ENCODE measurements around the gene HAPLN2.

Gene HAPLN2

GRCh38 chr1:156648951-156649350 lies 29.7 kb downstream of the HAPLN2 start:
- no peaks in the 10 kb centered on the region for H3K9me3 ChIP-seq (ENCODE audit: low read length)
- H3K4me1 ChIP-seq (ENCODE audit: insufficient read depth, low read length) = no peaks in the 10 kb centered on the region
- H3K27me3 ChIP-seq (ENCODE audit: control insufficient read depth in 1 of 2, insufficient read depth in 2 of 2, low read length in 2 of 2) = peaks cover 32 to 61% of the 10 kb centered on the region in 2 donors
- no peak overlapping the region for H3K27ac ChIP-seq (ENCODE audit: low read depth, low read length)
- no peak overlapping the region for H3K9ac ChIP-seq (ENCODE audit: low read length)
- H3K36me3 ChIP-seq (ENCODE audit: insufficient read depth, low read length) = no peaks in the 10 kb centered on the region
- H3K4me3 ChIP-seq (ENCODE audit: low read depth in 1 of 2, low read length in 2 of 2) = no peak overlapping the region

GRCh38 chr1:156652131-156652991 lies 33.1 kb downstream of the HAPLN2 start:
- no peak overlapping the region for H3K9ac ChIP-seq (ENCODE audit: low read length)
- H3K4me3 ChIP-seq (ENCODE audit: low read depth in 1 of 2, low read length in 2 of 2) = no peak overlapping the region
- peaks cover 10% of the 10 kb centered on the region for H3K4me1 ChIP-seq (ENCODE audit: insufficient read depth, low read length)
- H3K9me3 ChIP-seq (ENCODE audit: low read length) = no peaks in the 10 kb centered on the region
- H3K27ac ChIP-seq (ENCODE audit: low read depth, low read length) = no peak overlapping the region
- H3K36me3 ChIP-seq (ENCODE audit: insufficient read depth, low read length) = no peaks in the 10 kb centered on the region
- H3K27me3 ChIP-seq (ENCODE audit: control insufficient read depth in 1 of 2, insufficient read depth in 2 of 2, low read length in 2 of 2) = peaks cover 4 to 49% of the 10 kb centered on the region in 2 donors

DNA sequence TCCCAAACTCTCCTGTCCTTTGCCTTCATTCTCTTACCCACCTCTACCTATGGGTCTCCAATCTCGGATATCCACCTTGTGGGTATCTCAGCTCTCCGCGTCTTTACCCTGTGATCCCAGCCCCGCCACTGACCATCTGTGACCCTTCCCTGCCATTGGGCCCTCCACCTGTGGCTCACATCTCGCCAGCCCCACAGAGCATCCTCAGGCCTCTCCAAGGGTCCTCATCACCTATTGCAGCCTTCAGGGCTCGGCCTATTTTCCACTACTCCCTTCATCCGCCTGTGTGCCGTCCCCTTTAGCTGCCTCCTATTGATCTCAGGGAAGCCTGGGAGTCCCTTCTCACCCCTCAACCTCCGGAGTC lies 33.8 kb downstream of the HAPLN2 start:
- Histone ChIP-seq H3K36me3 (ENCODE audit: insufficient read depth, low read length) (no peaks in the 10 kb centered on the region), H3K27me3 (ENCODE audit: control insufficient read depth in 1 of 2, insufficient read depth in 2 of 2, low read length in 2 of 2) (peaks cover 0 to 48% of the 10 kb centered on the region in 2 donors), H3K4me3 (ENCODE audit: low read depth in 1 of 2, low read length in 2 of 2) (no peak overlapping the region), H3K4me1 (ENCODE audit: insufficient read depth, low read length) (peaks cover 15% of the 10 kb centered on the region), H3K27ac (ENCODE audit: low read depth, low read length) (no peak overlapping the region), H3K9me3 (ENCODE audit: low read length) (no peaks in the 10 kb centered on the region), H3K9ac (ENCODE audit: low read length) (no peak overlapping the region)

- Histone ChIP-seq H3K9ac (ENCODE audit: low read length) (no peak overlapping the region), H3K27ac (ENCODE audit: low read depth, low read length) (no peak overlapping the region), H3K36me3 (ENCODE audit: insufficient read depth, low read length) (no peaks in the 10 kb centered on the region), H3K4me3 (ENCODE audit: low read depth in 1 of 2, low read length in 2 of 2) (no peak overlapping the region), H3K9me3 (ENCODE audit: low read length) (no peaks in the 10 kb centered on the region), H3K27me3 (ENCODE audit: control insufficient read depth in 1 of 2, insufficient read depth in 2 of 2, low read length in 2 of 2) (peaks cover 0 to 43% of the 10 kb centered on the region in 2 donors), H3K4me1 (ENCODE audit: insufficient read depth, low read length) (peaks cover 20% of the 10 kb centered on the region)
Measured at GRCh38 chr1:156654700-156655099, 35.5 kb downstream of the HAPLN2 start.

GRCh38 chr1:156655151-156655903 lies 36.1 kb downstream of the HAPLN2 start:
- H3K27ac ChIP-seq (ENCODE audit: low read depth, low read length) = no peak overlapping the region
- no peaks in the 10 kb centered on the region for H3K9me3 ChIP-seq (ENCODE audit: low read length)
- no peaks in the 10 kb centered on the region for H3K36me3 ChIP-seq (ENCODE audit: insufficient read depth, low read length)
- H3K4me3 ChIP-seq (ENCODE audit: low read depth in 1 of 2, low read length in 2 of 2) = no peak overlapping the region
- H3K27me3 ChIP-seq (ENCODE audit: control insufficient read depth in 1 of 2, insufficient read depth in 2 of 2, low read length in 2 of 2) = peaks cover 0 to 43% of the 10 kb centered on the region in 2 donors
- H3K4me1 ChIP-seq (ENCODE audit: insufficient read depth, low read length) = peaks cover 23% of the 10 kb centered on the region
- no peak overlapping the region for H3K9ac ChIP-seq (ENCODE audit: low read length)

DNA sequence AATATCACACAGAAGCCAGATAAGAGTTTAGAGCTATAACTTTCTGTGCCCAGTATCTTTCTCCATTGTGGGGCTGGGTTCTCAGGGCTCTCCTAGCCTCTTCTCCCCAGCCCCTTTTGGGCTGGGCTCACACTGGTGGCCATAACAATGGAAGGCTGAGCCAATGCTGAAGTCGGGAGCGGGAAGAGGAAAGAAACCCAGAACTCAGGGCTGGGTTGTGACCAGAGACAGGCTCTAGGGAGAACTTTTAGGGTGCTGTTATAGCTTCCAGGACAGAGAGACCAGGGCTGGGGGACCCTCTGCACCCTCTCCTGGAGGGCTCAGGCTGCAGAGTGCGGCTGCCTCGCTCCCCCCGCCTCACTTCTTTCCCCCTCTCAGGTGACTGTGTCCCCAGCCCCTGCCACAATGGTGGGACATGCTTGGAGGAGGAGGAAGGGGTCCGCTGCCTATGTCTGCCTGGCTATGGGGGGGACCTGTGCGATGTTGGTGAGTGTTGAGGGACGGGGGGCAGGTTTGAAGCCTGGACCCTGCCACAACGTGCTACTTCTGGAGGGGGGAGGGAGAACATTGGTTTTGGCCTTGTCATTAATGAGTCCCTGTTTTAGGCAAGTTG lies 36.8 kb downstream of the HAPLN2 start:
- Histone ChIP-seq H3K4me1 (ENCODE audit: insufficient read depth, low read length) (peaks cover 30% of the 10 kb centered on the region), H3K9ac (ENCODE audit: low read length) (no peak overlapping the region), H3K27me3 (ENCODE audit: control insufficient read depth in 1 of 2, insufficient read depth in 2 of 2, low read length in 2 of 2) (peaks cover 0 to 41% of the 10 kb centered on the region in 2 donors), H3K27ac (ENCODE audit: low read depth, low read length) (no peak overlapping the region), H3K9me3 (ENCODE audit: low read length) (no peaks in the 10 kb centered on the region), H3K36me3 (ENCODE audit: insufficient read depth, low read length) (no peaks in the 10 kb centered on the region), H3K4me3 (ENCODE audit: low read depth in 1 of 2, low read length in 2 of 2) (no peak overlapping the region)

- Histone ChIP-seq H3K36me3 (ENCODE audit: insufficient read depth, low read length) (no peaks in the 10 kb centered on the region), H3K4me3 (ENCODE audit: low read depth in 1 of 2, low read length in 2 of 2) (peak overlapping the region; percentile 6 to 58), H3K4me1 (ENCODE audit: insufficient read depth, low read length) (peaks cover 41% of the 10 kb centered on the region)
Measured at GRCh38 chr1:156656806-156657740, 37.9 kb downstream of the HAPLN2 start.

DNA sequence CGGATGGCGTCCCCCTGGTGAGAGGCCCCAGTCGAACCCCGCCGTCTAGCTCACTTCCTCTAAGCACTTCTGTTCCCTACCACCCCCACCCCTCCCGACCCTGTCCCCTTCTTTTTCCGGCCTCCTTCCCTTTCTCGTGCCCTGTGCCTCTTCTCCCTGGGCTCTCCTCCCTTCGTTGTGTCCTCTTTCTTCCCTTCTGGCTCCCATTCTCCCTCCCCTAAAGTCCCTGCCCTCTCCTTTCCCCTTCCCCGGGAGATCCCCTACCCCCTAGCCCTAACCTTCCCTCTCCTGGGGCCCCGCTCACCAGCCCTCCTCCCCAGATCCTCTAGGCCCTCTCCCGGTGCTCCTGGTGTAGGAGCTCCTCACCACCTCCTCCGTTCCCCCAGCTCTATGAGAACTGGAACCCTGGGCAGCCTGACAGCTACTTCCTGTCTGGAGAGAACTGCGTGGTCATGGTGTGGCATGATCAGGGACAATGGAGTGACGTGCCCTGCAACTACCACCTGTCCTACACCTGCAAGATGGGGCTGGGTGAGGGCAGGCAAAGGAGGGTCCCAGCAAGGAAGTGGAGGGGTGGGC lies 38.6 kb downstream of the HAPLN2 start:
- no peak overlapping the region for H3K9ac ChIP-seq (ENCODE audit: low read length)
- peaks cover 48% of the 10 kb centered on the region for H3K4me1 ChIP-seq (ENCODE audit: insufficient read depth, low read length)
- H3K27me3 ChIP-seq (ENCODE audit: control insufficient read depth in 1 of 2, insufficient read depth in 2 of 2, low read length in 2 of 2) = peaks cover 0 to 23% of the 10 kb centered on the region in 2 donors
- H3K27ac ChIP-seq (ENCODE audit: low read depth, low read length) = no peak overlapping the region
- H3K36me3 ChIP-seq (ENCODE audit: insufficient read depth, low read length) = no peaks in the 10 kb centered on the region
- H3K4me3 ChIP-seq (ENCODE audit: low read depth in 1 of 2, low read length in 2 of 2) = peak overlapping the region in 1 of 2 donors; percentile 58
- no peaks in the 10 kb centered on the region for H3K9me3 ChIP-seq (ENCODE audit: low read length)

More at GRCh38 chr1:156656806-156657740, 37.9 kb downstream of the HAPLN2 start:
- Histone ChIP-seq H3K9ac (ENCODE audit: low read length) (no peak overlapping the region), H3K27ac (ENCODE audit: low read depth, low read length) (no peak overlapping the region), H3K27me3 (ENCODE audit: control insufficient read depth in 1 of 2, insufficient read depth in 2 of 2, low read length in 2 of 2) (peaks cover 0 to 31% of the 10 kb centered on the region in 2 donors), H3K9me3 (ENCODE audit: low read length) (no peaks in the 10 kb centered on the region)

GRCh38 chr1:156658496-156658895 lies 39.3 kb downstream of the HAPLN2 start:
- Histone ChIP-seq H3K36me3 (ENCODE audit: insufficient read depth, low read length) (no peaks in the 10 kb centered on the region), H3K9ac (ENCODE audit: low read length) (no peak overlapping the region), H3K4me1 (ENCODE audit: insufficient read depth, low read length) (peaks cover 50% of the 10 kb centered on the region), H3K9me3 (ENCODE audit: low read length) (no peaks in the 10 kb centered on the region), H3K27ac (ENCODE audit: low read depth, low read length) (no peak overlapping the region), H3K4me3 (ENCODE audit: low read depth in 1 of 2, low read length in 2 of 2) (no peak overlapping the region), H3K27me3 (ENCODE audit: control insufficient read depth in 1 of 2, insufficient read depth in 2 of 2, low read length in 2 of 2) (peaks cover 0 to 20% of the 10 kb centered on the region in 2 donors)

DNA sequence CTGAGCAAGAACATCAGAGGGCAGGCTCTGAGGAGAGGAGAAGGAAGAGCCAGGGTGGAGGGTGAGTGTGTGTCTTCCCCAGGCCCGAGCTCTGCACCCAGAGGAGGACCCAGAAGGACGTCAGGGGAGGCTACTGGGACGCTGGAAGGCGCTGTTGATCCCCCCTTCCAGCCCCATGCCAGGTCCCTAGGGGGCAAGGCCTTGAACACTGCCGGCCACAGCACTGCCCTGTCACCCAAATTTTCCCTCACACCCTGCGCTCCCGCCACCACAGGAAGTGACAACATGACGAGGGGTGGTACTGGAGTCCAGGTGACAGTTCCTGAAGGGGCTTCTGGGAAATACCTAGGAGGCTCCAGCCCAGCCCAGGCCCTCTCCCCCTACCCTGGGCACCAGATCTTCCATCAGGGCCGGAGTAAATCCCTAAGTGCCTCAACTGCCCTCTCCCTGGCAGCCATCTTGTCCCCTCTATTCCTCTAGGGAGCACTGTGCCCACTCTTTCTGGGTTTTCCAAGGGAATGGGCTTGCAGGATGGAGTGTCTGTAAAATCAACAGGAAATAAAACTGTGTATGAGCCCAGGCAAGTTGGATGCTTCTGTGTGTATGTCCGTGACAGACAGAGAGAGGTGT lies 39.8 kb downstream of the HAPLN2 start:
- Histone ChIP-seq H3K4me1 (ENCODE audit: insufficient read depth, low read length) (peaks cover 52% of the 10 kb centered on the region), H3K27ac (ENCODE audit: low read depth, low read length) (no peak overlapping the region), H3K36me3 (ENCODE audit: insufficient read depth, low read length) (no peaks in the 10 kb centered on the region), H3K4me3 (ENCODE audit: low read depth in 1 of 2, low read length in 2 of 2) (no peak overlapping the region), H3K9ac (ENCODE audit: low read length) (no peak overlapping the region), H3K27me3 (ENCODE audit: control insufficient read depth in 1 of 2, insufficient read depth in 2 of 2, low read length in 2 of 2) (peaks cover 0 to 20% of the 10 kb centered on the region in 2 donors), H3K9me3 (ENCODE audit: low read length) (no peaks in the 10 kb centered on the region)

Data from muscle layer of colon (tissue), 2 donors.